Fibroblast of skin of right biceps (primary cell): ENCODE data around the gene CENPVL1.
A peak's percentile ranks its signal among the peaks of the same experiment; 100 is the strongest.
"Not testable (repeated sequence)": the region's sequence is repeated elsewhere in the genome, so short reads cannot be mapped to it uniquely, and the experiment has no call there.

Experiments used
- DNase-seq: peaks from one replicate; pipeline ENCODE4 v3.0.0-alpha.2; 2013

Gene CENPVL1

GRCh38 chrX:51710277-51711164 is at the start of gene CENPVL1:
CENPVL1 (plus strand) TSS chrX:51710512; CDS start chrX:51710512, 0 bp downstream.
- DNase-seq = not testable (repeated sequence)

DNA sequence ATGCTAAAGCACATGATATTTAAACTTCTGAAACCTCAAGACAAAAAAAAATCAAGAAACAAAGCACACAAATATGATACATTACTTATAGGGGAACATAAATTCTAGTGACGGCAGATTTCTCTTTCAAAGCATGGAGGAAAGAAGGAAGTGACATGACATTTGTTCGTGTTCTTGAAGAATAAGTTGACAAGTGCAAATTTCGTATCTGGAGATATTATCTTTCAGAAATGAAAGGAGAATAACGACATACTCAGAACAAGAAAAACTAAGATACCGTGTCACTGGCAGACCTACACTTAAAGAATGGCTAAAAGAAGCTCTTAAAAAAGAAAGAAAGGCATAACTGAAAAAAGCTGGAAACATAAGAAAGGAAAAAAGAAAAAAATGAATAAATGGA is 44.3 kb upstream of the CENPVL1 start:
- DNase-seq = no peak

- not testable (repeated sequence) for DNase-seq
These were observed 30.5 kb upstream of the CENPVL1 start for GRCh38 chrX:51679689-51680433.

DNA sequence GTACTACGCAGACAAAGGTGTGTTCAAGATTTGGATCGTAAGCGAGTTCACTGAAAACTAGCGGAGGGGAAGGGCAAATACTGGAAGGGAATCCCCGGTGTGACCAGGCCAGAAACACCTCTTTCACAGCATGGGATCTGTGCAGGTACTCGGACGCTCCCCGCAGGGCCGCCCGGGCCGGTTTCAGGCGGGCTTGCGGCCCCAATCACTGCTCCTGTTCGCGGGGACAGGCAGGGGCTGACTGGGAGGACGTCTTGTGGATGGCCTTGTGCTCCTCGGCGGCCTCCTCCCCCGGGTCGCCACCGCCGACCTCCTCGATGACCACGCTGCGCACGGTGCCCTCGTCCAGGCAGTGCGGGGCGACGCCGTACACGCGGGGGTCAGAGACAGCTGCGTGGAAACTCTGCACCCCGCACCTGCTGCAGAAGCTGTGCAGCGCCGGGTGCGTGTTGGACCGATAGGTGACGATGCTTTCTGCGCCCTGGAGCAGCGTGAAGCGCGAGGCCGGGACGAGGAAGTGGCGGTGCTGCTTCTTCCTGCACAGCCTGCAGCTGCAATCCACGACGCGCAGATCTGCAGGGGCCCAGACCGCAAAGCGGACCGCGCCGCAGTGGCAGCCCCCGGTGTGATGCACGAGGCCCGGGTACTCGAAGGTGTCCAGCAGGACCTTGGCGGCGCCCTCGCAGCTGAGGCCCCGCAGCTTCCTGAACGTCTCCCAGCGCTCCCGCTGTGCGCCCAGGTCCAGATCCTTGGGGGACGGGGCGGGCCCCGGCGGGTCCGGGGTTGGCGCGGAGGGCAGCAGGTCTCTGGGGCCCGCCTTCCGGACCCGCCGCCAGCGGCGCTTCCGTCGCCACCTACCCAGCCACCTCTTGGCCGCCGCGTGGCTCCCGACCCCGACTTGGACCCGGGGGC is 28.2 kb upstream of the CENPVL1 start:
- DNase-seq = not testable (repeated sequence)

DNA sequence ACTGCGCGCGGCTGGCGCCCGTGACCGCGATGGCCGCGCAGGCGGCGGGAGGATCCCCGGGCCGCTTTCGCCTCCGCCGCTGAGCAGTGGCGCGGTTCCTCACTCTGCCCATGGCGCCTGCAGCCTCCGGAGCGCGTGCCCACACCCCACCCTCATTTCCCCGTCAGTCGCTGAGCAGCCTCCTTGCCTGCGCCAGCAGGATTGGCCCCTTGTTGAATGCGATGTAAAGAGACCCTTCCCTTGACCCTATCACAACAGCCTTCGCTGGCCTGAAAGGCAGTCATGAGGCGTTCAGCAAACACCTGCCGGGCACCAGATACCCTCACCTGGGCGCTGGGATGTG is 27.6 kb upstream of the CENPVL1 start, which contains the start of gene CENPVL2:
Gene CENPVL2 (minus strand): TSS at position 112 of the 343 bp plus-strand sequence. CDS start 0 bp downstream, at position 112.
- DNase-seq = not testable (repeated sequence)

DNA sequence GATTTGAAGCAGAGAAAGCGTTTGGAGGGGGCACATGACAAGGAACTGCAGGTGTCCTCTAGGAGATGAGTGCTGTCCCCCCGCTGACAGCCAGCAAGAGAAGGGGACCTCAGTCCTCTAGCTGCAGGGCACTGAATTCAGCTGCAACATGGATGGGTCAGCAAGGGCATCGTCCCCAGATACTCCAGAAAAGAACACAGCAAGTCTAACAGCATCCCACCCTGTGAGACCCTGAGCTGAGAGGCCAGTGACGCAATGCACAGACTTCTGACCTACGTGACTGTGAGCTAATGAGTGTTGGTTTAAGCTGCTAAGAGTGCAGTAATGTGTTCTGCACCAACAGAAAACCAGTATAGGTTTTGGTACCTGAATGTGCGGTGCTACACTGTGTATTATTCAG is 16.1 kb upstream of the CENPVL1 start:
- no peak for DNase-seq

DNA sequence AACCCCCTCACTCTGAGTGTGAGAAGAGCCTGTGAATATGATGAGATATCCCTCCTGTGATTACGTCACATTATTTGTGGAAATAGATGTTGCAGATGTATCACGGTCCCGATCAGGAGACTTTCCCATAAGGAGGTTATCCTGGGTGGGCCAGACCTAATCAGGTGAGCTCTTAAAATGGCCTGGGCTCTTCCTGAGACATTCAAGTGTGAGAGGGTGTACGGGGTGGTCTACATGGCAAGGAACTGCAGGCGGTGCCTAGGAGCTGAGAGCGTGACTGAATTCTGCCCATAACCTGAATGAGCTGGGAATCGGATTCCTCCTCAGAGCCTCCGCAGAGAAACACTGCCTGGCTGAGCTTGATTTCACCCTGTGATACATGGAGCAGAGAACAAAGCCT is 12.9 kb upstream of the CENPVL1 start:
- no peak for DNase-seq

- not testable (repeated sequence) for DNase-seq
These were observed 2.8 kb downstream of the CENPVL1 start for GRCh38 chrX:51712943-51713647.

DNA sequence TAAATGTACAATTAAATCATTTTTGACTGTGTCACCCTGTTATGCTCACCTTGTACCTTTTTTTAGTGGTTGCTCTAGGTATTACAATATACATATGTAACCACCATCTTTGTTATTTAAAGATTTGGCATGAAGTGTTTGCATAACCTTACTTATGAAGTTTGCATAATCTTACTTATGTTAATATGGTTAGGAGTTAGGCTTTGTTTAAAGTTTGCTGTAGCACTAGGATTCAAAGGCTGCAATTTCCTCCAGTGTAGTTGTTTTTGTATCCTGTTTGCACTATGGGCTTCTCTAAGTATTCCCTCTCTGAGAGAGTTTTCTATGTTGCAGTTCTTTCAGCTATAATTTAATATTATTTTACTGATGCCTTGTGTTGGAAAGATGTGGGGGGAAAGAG is 17.9 kb downstream of the CENPVL1 start:
- DNase-seq = no peak

DNA sequence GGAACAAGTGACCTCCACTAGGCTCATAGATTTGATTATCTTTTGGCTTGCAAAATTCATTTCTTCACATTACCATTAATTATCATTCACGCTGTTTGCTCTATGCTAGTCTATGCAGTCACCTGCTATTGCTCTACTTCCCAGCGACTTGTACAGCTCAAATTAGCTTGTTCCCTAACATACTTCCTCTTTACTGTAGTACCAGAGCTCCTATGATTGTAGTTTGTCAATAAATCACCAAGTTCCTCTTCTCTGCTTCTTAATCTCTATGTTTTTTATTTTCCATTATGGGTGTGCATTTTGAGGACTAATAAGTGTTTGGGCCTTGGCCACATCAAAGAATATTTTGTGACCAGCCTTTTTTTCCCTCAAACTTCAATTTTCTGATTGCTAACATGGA is 26.8 kb downstream of the CENPVL1 start:
- no peak for DNase-seq

DNA sequence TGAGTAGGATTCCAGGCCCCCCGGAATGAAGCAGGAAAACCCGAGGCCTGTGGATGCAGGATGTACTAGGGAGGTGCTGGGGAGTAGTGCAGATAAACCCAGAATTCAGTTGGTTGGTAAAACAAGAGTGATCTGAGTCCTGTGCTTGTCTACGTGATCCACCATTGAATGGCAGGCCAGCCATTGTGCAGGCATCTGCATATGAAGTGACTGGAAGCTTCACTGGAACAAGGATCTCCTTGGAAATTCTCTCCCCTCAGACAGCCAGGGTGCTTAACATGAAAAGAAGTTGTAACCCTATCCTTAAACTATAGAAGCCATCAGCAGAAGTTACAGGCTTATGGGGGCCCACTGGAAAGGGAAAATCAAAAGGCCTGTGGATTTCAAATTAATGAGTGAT is 32.3 kb downstream of the CENPVL1 start:
- DNase-seq = no peak

DNA sequence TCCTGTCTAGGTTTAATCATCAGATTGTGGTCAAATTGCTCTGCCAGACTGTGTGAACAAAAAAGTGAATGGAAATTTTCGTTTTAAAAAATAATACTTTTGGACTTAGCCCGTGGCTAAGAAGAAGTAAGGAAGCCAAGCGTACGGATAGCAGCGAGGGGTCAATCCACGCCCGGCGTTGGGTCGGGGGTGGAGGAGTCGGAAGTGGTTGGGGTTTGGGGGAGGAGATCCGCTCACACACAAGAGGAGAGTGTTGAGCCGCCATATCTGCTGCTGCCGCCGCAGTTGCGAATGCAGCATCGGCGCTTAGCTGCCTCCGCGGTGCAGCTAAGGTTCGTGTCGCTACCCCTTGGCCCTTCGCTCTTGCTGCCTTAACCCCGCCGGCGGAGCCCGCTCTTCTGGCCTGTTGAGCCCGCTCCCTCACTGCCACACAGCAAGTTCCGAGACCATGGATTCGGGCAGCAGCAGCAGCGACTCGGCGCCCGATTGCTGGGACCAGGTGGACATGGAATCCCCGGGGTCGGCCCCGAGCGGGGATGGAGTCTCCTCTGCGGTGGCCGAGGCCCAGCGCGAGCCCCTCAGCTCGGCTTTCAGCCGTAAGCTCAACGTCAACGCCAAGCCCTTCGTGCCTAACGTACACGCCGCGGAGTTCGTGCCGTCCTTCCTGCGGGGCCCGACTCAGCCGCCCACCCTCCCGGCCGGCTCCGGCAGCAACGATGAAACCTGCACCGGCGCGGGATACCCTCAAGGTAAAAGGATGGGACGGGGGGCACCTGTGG is 33.1 kb downstream of the CENPVL1 start, which contains the start of gene GSPT2:
Gene GSPT2 (plus strand): TSS at position 264 of the 779 bp plus-strand sequence. CDS start 185 bp downstream, at position 449.
- DNase-seq = peak; percentile 78

DNA sequence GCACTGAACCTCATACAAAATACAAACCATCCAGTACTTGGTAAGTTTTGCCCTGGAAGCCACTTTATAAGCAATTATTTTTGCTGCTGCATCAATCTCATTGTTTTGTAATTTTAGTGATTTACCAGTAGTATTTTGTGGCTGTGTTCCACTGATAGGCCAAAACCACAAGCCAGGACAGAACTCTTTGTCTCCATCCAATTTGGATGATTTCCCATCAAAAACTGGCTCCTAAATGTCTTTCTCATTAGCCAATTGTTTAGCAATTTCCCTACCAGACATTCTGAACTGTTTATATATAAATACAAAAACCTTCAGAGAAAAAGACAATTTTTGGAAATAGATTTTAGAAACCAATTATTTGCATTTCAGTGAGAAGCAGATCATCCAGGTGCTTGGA is 37.4 kb downstream of the CENPVL1 start:
- DNase-seq = no peak

- no peak for DNase-seq
These were observed 48.9 kb downstream of the CENPVL1 start for GRCh38 chrX:51759055-51759839.

GRCh38 chrX:51760657-51761056 is 50.3 kb downstream of the CENPVL1 start:
- DNase-seq = no peak
